ENCODE data around the gene SORCS2. TPM values are rescaled to one million over a fixed set of nuclear protein-coding genes. Genes with fewer than 3 reads are reported as not detected.

The SORCS2 gene
- total and polyA plus RNA-seq, 2 of the 8 experiments (the other 6 are each of a cell fraction or from before 2014, with no cell fraction given): 0.36 to 1.8 TPM

DNA sequence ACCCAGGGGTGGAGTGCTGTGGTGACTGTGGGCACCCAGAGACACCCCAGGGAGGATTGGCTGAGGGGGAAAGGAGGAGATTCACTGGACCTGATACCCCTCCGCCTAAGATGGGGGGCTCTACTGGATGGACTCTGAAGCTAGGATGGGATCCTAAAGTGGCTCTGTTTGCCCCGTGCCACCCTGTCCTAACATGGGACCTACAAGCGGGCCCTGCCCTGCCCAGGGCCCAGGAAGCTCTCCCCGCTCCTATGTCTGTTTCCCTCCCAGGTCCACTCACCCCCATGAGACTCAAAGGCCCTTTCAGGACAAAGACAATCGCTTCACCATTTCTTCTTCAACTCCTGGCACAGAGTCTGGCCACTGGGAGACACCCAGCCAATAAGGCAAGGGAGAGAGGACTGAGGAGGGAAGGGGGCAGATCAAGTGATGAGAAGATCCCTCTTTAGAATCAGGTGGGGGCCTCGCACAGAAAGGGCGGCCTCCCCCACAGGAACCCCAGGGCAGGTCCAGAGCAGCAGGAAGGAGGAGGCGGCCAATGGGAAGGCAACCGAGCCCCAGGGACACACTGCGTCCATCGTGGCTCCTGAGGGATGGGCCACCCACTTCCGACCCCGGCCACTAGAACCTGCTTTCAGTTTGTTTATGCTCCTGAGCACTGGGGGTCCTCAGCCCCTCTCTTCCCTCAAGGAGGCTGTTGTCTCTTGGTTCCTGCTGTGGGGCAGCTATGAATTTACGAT, 592.0 kb downstream of the SORCS2 start:
- no peak overlapping the region for H3K56ac ChIP-seq (replicated peaks; ENCODE audit: insufficient read length, low read depth, low read length)
- no peak for DNase-seq (ENCODE audit: low read depth in 1 of 2, low spot score in 2 of 2)
- H2BK12ac ChIP-seq (ENCODE audit: low read depth, low read length): no peak overlapping the region
- H3K4ac ChIP-seq (replicated peaks; ENCODE audit: insufficient read length, low read depth, low read length): no peak overlapping the region
- H3K4me3 ChIP-seq (ENCODE audit: extremely low read depth in 1 of 4, insufficient read depth in 2 of 4, low read depth in 3 of 4, low read length in 4 of 4): no peak overlapping the region
- H2AFZ ChIP-seq (ENCODE audit: low read length): no peak overlapping the region
- H2AK5ac ChIP-seq (ENCODE audit: low read depth, low read length): no peak overlapping the region
- H3K27me3 ChIP-seq (replicated peaks in 1 of 4; ENCODE audit: control insufficient read depth in 3 of 4, extremely low read depth in 1 of 4, insufficient read depth in 3 of 4, low read length in 3 of 4): no peaks in the 10 kb centered on the region
- no peaks in the 10 kb centered on the region; a peak in 1 of 8 replicates for H3K36me3 ChIP-seq (ENCODE audit: control insufficient read depth in 2 of 4, insufficient read depth in 4 of 4, low read length in 3 of 4)
- no peak overlapping the region for H4K8ac ChIP-seq (ENCODE audit: extremely low read depth, insufficient read depth, low read length)
- no peaks in the 10 kb centered on the region for H3K79me2 ChIP-seq (ENCODE audit: control insufficient read depth in 1 of 2, insufficient read depth in 2 of 2, low read length in 2 of 2)
- H2BK120ac ChIP-seq (replicated peaks; ENCODE audit: low read depth, low read length): no peak overlapping the region
- no peaks in the 10 kb centered on the region for H3K23me2 ChIP-seq (ENCODE audit: low read depth, low read length)
- CTCF ChIA-PET (ENCODE audit: partially characterized antibody): interaction anchor here (1.5 kb wide), 1 partner anchor 20 kb away, joined by 3 read pairs; no protein-coding TSS in a partner anchor
- H3K4me2 ChIP-seq (ENCODE audit: insufficient read depth in 1 of 2, low read depth in 2 of 2, low read length in 2 of 2): no peak overlapping the region
- peaks cover 0 to 2% of the 10 kb centered on the region in 2 experiments for H4K20me1 ChIP-seq (replicated peaks in 1 of 2; ENCODE audit: control insufficient read depth in 1 of 2, insufficient read depth in 2 of 2, low read length in 2 of 2)
- 93% methylated on average over 11 of the region's 14 CpGs; no CpG with 5 or more reads in 1 of the 2 experiments for WGBS, 2 experiments (ENCODE audit: extremely low coverage in 1 of 2, insufficient coverage in 1 of 2, insufficient read length in 1 of 2, insufficient replicate concordance in 2 of 2, low coverage in 1 of 2, low lambda C conversion rate in 2 of 2, missing lambda C conversion rate in 1 of 2)
- POLR2A ChIA-PET (ENCODE audit: partially characterized antibody): no interaction called here
- FAIRE-seq: no peak
- H3K79me1 ChIP-seq (ENCODE audit: low read depth, low read length): no peaks in the 10 kb centered on the region
- H3K14ac ChIP-seq (ENCODE audit: insufficient read length): no peak overlapping the region
- H3K9ac ChIP-seq (replicated peaks in 1 of 4; ENCODE audit: extremely low read depth in 1 of 4, low read depth in 3 of 4, low read length in 3 of 4): no peak overlapping the region
- no peak overlapping the region for H2BK15ac ChIP-seq (ENCODE audit: low read length)
- no peaks in the 10 kb centered on the region for H3K4me1 ChIP-seq (replicated peaks in 1 of 4; ENCODE audit: control insufficient read depth in 3 of 4, insufficient read depth in 4 of 4, low read length in 3 of 4)
- H3K9me3 ChIP-seq (ENCODE audit: insufficient read depth in 2 of 2, low read depth in 1 of 2, low read length in 1 of 2): no peaks in the 10 kb centered on the region
- no peak overlapping the region for H3K18ac ChIP-seq (ENCODE audit: extremely low read depth, low read length)
- no peak overlapping the region for H4K5ac ChIP-seq (ENCODE audit: insufficient read length, low read depth, low read length)
- TF ChIP-seq KDM4A (IDR thresholded peaks at IDR 0.05; ENCODE audit: low read depth, low read length, severe bottlenecking): no peak
- TF ChIP-seq HDAC2 (IDR thresholded peaks at IDR 0.05; ENCODE audit: borderline replicate concordance in 1 of 2, low read depth in 2 of 2, low read length in 2 of 2): no peak
- no peak for TF ChIP-seq SUZ12 (IDR thresholded peaks at IDR 0.05; ENCODE audit: low read length)
- TF ChIP-seq, protein P1, sequence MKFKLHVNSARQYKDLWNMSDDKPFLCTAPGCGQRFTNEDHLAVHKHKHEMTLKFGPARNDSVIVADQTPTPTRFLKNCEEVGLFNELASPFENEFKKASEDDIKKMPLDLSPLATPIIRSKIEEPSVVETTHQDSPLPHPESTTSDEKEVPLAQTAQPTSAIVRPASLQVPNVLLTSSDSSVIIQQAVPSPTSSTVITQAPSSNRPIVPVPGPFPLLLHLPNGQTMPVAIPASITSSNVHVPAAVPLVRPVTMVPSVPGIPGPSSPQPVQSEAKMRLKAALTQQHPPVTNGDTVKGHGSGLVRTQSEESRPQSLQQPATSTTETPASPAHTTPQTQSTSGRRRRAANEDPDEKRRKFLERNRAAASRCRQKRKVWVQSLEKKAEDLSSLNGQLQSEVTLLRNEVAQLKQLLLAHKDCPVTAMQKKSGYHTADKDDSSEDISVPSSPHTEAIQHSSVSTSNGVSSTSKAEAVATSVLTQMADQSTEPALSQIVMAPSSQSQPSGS (IDR thresholded peaks at IDR 0.05; ENCODE audit: low read length): no peak
- TF ChIP-seq FOSL1 (IDR thresholded peaks at IDR 0.05; ENCODE audit: insufficient read depth, low read depth, low read length): no peak
- TF ChIP-seq SIN3A (conservative IDR thresholded peaks at IDR 0.05 in 1 of 2, IDR thresholded peaks at IDR 0.05 in 1 of 2; ENCODE audit: low read depth in 1 of 2, low read length in 2 of 2): no peak
- TF ChIP-seq CBX5 (IDR thresholded peaks at IDR 0.05; ENCODE audit: low read depth, low read length): no peak
- TF ChIP-seq, protein P2, sequence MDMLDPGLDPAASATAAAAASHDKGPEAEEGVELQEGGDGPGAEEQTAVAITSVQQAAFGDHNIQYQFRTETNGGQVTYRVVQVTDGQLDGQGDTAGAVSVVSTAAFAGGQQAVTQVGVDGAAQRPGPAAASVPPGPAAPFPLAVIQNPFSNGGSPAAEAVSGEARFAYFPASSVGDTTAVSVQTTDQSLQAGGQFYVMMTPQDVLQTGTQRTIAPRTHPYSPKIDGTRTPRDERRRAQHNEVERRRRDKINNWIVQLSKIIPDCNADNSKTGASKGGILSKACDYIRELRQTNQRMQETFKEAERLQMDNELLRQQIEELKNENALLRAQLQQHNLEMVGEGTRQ (IDR thresholded peaks at IDR 0.05; ENCODE audit: low read length): no peak
- H2BK20ac ChIP-seq (ENCODE audit: low read length): no peak overlapping the region
- no peak overlapping the region; the same call in 1 of the 2 replicates for H3K27ac ChIP-seq (ENCODE audit: low read depth, low read length)
- no peak overlapping the region for H2BK5ac ChIP-seq (ENCODE audit: low read depth, low read length)
- no peak overlapping the region for H4K91ac ChIP-seq (replicated peaks; ENCODE audit: insufficient read length, low read length)
- no peak overlapping the region for H3K23ac ChIP-seq (ENCODE audit: insufficient read length)
